Measurements from ENCODE around the gene TIPARP.

DNA sequence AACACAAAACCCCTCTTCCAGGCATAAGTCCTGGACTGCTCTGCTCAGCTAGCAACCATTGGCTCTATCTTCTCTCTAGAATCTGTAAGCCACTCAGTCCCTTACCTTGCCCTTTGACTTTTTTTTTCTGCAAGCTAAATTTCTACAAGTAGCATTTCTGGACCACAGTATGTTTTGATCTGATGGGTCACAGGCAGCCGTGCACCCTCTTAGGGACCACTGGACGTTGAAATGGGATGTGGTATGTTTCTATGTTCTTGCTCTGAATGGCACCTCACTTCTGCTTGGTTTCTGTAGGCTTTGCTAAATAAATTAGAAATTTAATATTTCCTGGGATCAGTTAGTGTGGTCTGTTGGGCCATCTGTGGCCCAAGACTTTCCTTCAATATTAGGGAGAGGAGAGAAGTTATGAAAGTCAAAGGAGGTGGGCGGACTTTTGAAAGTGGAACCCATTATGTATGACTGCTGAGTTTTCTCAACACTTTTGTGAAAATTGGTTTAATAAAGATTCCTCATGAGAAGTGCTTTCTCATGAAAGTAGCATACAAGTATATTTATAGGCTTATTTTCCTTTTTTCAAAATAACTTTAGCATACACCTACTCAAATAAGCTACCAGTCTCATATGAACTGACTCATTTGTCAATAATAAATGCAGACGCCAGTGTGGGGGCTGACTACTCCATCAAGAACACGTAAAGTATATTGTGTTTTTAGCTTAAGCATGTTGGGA, 18.4 kb upstream of the TIPARP start:
- TF ChIP-seq, protein P1, sequence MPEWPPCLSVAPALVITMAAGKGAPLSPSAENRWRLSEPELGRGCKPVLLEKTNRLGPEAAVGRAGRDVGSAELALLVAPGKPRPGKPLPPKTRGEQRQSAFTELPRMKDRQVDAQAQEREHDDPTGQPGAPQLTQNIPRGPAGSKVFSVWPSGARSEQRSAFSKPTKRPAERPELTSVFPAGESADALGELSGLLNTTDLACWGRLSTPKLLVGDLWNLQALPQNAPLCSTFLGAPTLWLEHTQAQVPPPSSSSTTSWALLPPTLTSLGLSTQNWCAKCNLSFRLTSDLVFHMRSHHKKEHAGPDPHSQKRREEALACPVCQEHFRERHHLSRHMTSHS (tag by site-specific recombination; IDR thresholded peaks at IDR 0.05), result no peak
- TF ChIP-seq, protein P2, sequence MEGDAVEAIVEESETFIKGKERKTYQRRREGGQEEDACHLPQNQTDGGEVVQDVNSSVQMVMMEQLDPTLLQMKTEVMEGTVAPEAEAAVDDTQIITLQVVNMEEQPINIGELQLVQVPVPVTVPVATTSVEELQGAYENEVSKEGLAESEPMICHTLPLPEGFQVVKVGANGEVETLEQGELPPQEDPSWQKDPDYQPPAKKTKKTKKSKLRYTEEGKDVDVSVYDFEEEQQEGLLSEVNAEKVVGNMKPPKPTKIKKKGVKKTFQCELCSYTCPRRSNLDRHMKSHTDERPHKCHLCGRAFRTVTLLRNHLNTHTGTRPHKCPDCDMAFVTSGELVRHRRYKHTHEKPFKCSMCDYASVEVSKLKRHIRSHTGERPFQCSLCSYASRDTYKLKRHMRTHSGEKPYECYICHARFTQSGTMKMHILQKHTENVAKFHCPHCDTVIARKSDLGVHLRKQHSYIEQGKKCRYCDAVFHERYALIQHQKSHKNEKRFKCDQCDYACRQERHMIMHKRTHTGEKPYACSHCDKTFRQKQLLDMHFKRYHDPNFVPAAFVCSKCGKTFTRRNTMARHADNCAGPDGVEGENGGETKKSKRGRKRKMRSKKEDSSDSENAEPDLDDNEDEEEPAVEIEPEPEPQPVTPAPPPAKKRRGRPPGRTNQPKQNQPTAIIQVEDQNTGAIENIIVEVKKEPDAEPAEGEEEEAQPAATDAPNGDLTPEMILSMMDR (tag by site-specific recombination; IDR thresholded peaks at IDR 0.05), result no peak
- TF ChIP-seq TCF7L2 (IDR thresholded peaks at IDR 0.05; ENCODE audit: borderline replicate concordance, low read depth, low read length), result no peak
- no peak for TF ChIP-seq ZNF169 (tag by site-specific recombination; IDR thresholded peaks at IDR 0.05)
- TF ChIP-seq, protein P3, sequence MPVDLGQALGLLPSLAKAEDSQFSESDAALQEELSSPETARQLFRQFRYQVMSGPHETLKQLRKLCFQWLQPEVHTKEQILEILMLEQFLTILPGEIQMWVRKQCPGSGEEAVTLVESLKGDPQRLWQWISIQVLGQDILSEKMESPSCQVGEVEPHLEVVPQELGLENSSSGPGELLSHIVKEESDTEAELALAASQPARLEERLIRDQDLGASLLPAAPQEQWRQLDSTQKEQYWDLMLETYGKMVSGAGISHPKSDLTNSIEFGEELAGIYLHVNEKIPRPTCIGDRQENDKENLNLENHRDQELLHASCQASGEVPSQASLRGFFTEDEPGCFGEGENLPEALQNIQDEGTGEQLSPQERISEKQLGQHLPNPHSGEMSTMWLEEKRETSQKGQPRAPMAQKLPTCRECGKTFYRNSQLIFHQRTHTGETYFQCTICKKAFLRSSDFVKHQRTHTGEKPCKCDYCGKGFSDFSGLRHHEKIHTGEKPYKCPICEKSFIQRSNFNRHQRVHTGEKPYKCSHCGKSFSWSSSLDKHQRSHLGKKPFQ (tag by site-specific recombination; IDR thresholded peaks at IDR 0.05), result no peak
- no peak for TF ChIP-seq ATF2 (tag by site-specific recombination; IDR thresholded peaks at IDR 0.05; ENCODE audit: low read depth)
- no peak for TF ChIP-seq ZNF292 (tag by site-specific recombination; IDR thresholded peaks at IDR 0.05; ENCODE audit: borderline replicate concordance, low read depth)
- TF ChIP-seq ZNF433 (tag by site-specific recombination; IDR thresholded peaks at IDR 0.05; ENCODE audit: low read depth), result no peak

Data from HEK293 (cell line).